ENCODE results near the gene HSDL2.

Gene HSDL2

GRCh38 chr9:112341730-112342129, 38.2 kb upstream of the HSDL2 start:
- Histone ChIP-seq H3K9me3 (ENCODE audit: control insufficient read depth in 2 of 2, low read length in 2 of 2) (no peaks in the 10 kb centered on the region), H3K4me1 (ENCODE audit: control insufficient read depth in 2 of 2, insufficient read depth in 2 of 2, low read length in 2 of 2) (peaks cover 14 to 16% of the 10 kb centered on the region in 2 donors), H3K9ac (ENCODE audit: low read depth in 1 of 2, low read length in 2 of 2) (no peak overlapping the region), H3K4me3 (ENCODE audit: low read length in 2 of 2) (no peak overlapping the region), H3K27ac (ENCODE audit: low read depth in 2 of 2, low read length in 2 of 2) (no peak overlapping the region), H3K27me3 (ENCODE audit: control insufficient read depth in 2 of 2, insufficient read depth in 2 of 2, low read length in 2 of 2) (no peaks in the 10 kb centered on the region), H3K36me3 (ENCODE audit: control insufficient read depth in 2 of 2, insufficient read depth in 2 of 2, low read length in 2 of 2) (no peaks in the 10 kb centered on the region)

GRCh38 chr9:112348257-112349007, 31.5 kb upstream of the HSDL2 start:
- H3K27ac ChIP-seq (ENCODE audit: low read depth in 2 of 2, low read length in 2 of 2), result peak overlapping the region; percentile 64 to 74

DNA sequence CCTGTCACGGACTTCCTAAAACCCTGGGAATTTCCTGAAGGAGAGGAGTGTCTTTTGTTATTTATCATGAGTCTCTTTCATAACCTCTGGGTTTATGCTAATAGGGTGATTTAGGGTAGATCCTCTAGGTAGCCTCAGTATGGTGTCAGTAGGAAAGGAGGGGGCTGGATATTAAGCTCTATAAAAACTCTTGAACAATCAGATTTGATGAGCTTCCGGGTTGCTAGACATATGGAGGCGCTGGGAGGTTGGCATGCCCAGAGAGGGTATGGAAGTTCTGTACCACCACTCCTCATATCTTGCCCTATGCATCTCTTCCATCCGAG, 30.9 kb upstream of the HSDL2 start:
- H3K9ac ChIP-seq (ENCODE audit: low read depth in 1 of 2, low read length in 2 of 2), result peak overlapping the region in 1 of 2 donors; percentile 59
- H3K27ac ChIP-seq (ENCODE audit: low read depth in 2 of 2, low read length in 2 of 2), result peak overlapping the region; percentile 64 to 74

More at GRCh38 chr9:112348257-112349007, 31.5 kb upstream of the HSDL2 start:
- Histone ChIP-seq H3K4me1 (ENCODE audit: control insufficient read depth in 2 of 2, insufficient read depth in 2 of 2, low read length in 2 of 2) (peaks cover 7 to 12% of the 10 kb centered on the region in 2 donors), H3K27me3 (ENCODE audit: control insufficient read depth in 2 of 2, insufficient read depth in 2 of 2, low read length in 2 of 2) (no peaks in the 10 kb centered on the region), H3K9ac (ENCODE audit: low read depth in 1 of 2, low read length in 2 of 2) (peak overlapping the region; percentile 59 to 63), H3K9me3 (ENCODE audit: control insufficient read depth in 2 of 2, low read length in 2 of 2) (no peaks in the 10 kb centered on the region), H3K36me3 (ENCODE audit: control insufficient read depth in 2 of 2, insufficient read depth in 2 of 2, low read length in 2 of 2) (no peaks in the 10 kb centered on the region), H3K4me3 (ENCODE audit: low read length in 2 of 2) (peak overlapping the region; percentile 53 to 75)

DNA sequence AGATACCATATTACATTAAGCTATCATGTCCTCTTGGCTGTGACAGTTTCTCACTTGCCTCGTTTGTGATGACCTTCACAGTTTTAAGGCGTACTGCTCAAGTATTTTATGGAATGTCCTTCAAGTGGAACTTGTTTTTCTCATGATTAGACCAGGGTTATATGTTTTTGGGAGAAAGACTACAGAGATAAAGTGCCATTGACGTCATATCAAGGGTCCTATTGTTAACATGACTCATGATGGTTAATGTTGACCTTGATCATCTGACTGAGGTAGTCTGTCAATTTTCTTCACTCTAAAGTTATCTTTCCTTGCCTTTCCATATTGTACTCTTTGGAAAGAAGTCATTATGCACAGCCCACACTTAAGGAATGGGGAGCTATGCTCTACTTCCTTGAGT, 28.7 kb upstream of the HSDL2 start:
- H3K4me1 ChIP-seq (ENCODE audit: control insufficient read depth in 2 of 2, insufficient read depth in 2 of 2, low read length in 2 of 2), result peaks cover 7 to 12% of the 10 kb centered on the region in 2 donors
- H3K36me3 ChIP-seq (ENCODE audit: control insufficient read depth in 2 of 2, insufficient read depth in 2 of 2, low read length in 2 of 2), result no peaks in the 10 kb centered on the region
- H3K27me3 ChIP-seq (ENCODE audit: control insufficient read depth in 2 of 2, insufficient read depth in 2 of 2, low read length in 2 of 2), result no peaks in the 10 kb centered on the region
- no peak overlapping the region for H3K9ac ChIP-seq (ENCODE audit: low read depth in 1 of 2, low read length in 2 of 2)
- no peak overlapping the region for H3K27ac ChIP-seq (ENCODE audit: low read depth in 2 of 2, low read length in 2 of 2)
- no peak overlapping the region for H3K4me3 ChIP-seq (ENCODE audit: low read length in 2 of 2)
- H3K9me3 ChIP-seq (ENCODE audit: control insufficient read depth in 2 of 2, low read length in 2 of 2), result no peaks in the 10 kb centered on the region

More for the DNA sequence above, 30.9 kb upstream of the HSDL2 start:
- H3K36me3 ChIP-seq (ENCODE audit: control insufficient read depth in 2 of 2, insufficient read depth in 2 of 2, low read length in 2 of 2), result no peaks in the 10 kb centered on the region
- no peaks in the 10 kb centered on the region for H3K9me3 ChIP-seq (ENCODE audit: control insufficient read depth in 2 of 2, low read length in 2 of 2)
- peaks cover 7 to 12% of the 10 kb centered on the region in 2 donors for H3K4me1 ChIP-seq (ENCODE audit: control insufficient read depth in 2 of 2, insufficient read depth in 2 of 2, low read length in 2 of 2)
- no peaks in the 10 kb centered on the region for H3K27me3 ChIP-seq (ENCODE audit: control insufficient read depth in 2 of 2, insufficient read depth in 2 of 2, low read length in 2 of 2)
- H3K4me3 ChIP-seq (ENCODE audit: low read length in 2 of 2), result peak overlapping the region; percentile 53 to 75

DNA sequence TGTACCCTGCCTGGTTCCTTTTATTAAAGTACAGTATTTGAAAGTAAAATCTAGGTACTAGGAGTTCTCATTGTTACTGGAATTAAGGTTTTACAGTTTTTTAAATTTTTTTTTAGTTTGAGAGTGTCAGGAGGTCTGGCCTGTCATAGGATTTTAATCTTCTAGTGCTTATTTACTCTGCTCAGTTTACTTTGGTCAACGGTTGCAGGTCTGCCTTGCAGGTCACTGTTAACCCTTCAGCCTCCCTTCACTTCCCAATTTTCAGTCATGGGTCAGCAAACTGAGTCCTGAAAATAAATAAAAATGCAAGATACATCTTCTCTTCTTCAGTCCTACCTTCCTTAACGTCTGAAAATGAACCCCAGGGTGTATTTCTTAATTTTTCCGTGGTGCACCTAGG, 27.7 kb upstream of the HSDL2 start:
- no peak overlapping the region for H3K4me3 ChIP-seq (ENCODE audit: low read length in 2 of 2)
- no peaks in the 10 kb centered on the region for H3K9me3 ChIP-seq (ENCODE audit: control insufficient read depth in 2 of 2, low read length in 2 of 2)
- no peak overlapping the region for H3K27ac ChIP-seq (ENCODE audit: low read depth in 2 of 2, low read length in 2 of 2)
- peaks cover 7 to 12% of the 10 kb centered on the region in 2 donors for H3K4me1 ChIP-seq (ENCODE audit: control insufficient read depth in 2 of 2, insufficient read depth in 2 of 2, low read length in 2 of 2)
- H3K36me3 ChIP-seq (ENCODE audit: control insufficient read depth in 2 of 2, insufficient read depth in 2 of 2, low read length in 2 of 2), result no peaks in the 10 kb centered on the region
- H3K9ac ChIP-seq (ENCODE audit: low read depth in 1 of 2, low read length in 2 of 2), result no peak overlapping the region
- no peaks in the 10 kb centered on the region for H3K27me3 ChIP-seq (ENCODE audit: control insufficient read depth in 2 of 2, insufficient read depth in 2 of 2, low read length in 2 of 2)

- no peaks in the 10 kb centered on the region for H3K9me3 ChIP-seq (ENCODE audit: control insufficient read depth in 2 of 2, low read length in 2 of 2)
- no peak overlapping the region for H3K9ac ChIP-seq (ENCODE audit: low read depth in 1 of 2, low read length in 2 of 2)
- no peaks in the 10 kb centered on the region for H3K36me3 ChIP-seq (ENCODE audit: control insufficient read depth in 2 of 2, insufficient read depth in 2 of 2, low read length in 2 of 2)
- peaks cover 0 to 2% of the 10 kb centered on the region in 2 donors for H3K4me1 ChIP-seq (ENCODE audit: control insufficient read depth in 2 of 2, insufficient read depth in 2 of 2, low read length in 2 of 2)
- H3K4me3 ChIP-seq (ENCODE audit: low read length in 2 of 2), result no peak overlapping the region
- H3K27me3 ChIP-seq (ENCODE audit: control insufficient read depth in 2 of 2, insufficient read depth in 2 of 2, low read length in 2 of 2), result no peaks in the 10 kb centered on the region
- H3K27ac ChIP-seq (ENCODE audit: low read depth in 2 of 2, low read length in 2 of 2), result no peak overlapping the region
Observed at GRCh38 chr9:112354081-112354743, 25.7 kb upstream of the HSDL2 start.

DNA sequence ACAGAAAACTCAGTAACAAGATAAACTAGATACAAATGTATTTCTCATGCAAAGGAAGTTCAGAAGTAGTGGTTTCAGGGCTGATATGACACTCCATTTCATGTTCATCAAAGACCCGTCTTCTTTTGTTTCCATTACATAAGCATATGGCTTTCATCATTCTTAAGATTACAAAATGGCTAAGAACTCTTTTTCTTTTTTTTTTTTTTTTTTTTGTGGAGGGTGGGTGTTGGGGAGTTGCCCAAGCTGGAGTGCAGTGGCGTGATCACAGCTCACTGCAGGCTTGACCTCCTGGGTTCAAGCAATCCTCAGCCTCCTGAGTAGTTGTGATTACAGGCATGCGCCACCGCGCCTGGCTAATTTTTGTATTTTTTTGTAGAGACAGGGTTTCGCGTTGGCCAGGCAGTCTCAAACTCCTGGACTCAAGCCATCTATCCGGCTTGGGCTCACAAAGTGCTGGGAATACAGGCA, 24.4 kb upstream of the HSDL2 start:
- no peaks in the 10 kb centered on the region for H3K4me1 ChIP-seq (ENCODE audit: control insufficient read depth in 2 of 2, insufficient read depth in 2 of 2, low read length in 2 of 2)
- no peaks in the 10 kb centered on the region for H3K27me3 ChIP-seq (ENCODE audit: control insufficient read depth in 2 of 2, insufficient read depth in 2 of 2, low read length in 2 of 2)
- no peaks in the 10 kb centered on the region for H3K9me3 ChIP-seq (ENCODE audit: control insufficient read depth in 2 of 2, low read length in 2 of 2)
- H3K27ac ChIP-seq (ENCODE audit: low read depth in 2 of 2, low read length in 2 of 2), result no peak overlapping the region
- no peaks in the 10 kb centered on the region for H3K36me3 ChIP-seq (ENCODE audit: control insufficient read depth in 2 of 2, insufficient read depth in 2 of 2, low read length in 2 of 2)
- H3K9ac ChIP-seq (ENCODE audit: low read depth in 1 of 2, low read length in 2 of 2), result no peak overlapping the region
- no peak overlapping the region for H3K4me3 ChIP-seq (ENCODE audit: low read length in 2 of 2)

DNA sequence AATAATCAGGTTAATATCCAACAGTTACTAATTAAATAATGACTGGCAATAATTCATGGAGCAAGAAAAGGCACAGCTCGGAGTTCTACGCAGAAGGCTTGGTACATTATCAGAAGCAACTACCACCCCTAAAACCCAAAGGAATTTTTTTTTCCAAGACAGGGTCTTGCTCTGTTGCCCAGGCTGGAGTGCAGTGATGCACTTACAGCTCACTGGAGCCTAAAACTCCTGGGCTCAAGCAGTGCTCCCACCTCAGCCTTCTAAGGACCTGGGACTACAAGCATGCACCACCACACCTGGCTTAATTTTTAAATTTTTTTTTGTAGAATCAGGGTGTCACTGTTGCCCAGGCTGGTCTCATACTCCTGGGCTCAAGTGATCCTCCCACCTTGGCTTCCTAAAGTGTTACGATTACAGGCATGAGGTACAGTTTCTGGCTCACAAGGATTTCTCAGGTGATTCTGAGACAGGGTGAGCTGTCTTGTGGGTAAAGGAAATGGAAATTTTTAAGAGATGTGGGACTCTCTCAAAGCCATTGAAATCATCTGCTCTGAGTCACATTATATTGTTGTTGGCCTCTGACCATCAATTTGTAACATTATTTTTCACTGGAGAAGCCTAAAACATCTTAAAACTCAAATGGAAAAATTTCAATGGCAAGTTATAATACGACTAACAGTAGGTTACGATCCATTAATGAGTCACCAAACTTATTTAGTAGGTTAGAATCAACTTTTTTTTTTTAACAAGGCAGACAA, 19.7 kb upstream of the HSDL2 start:
- H3K36me3 ChIP-seq (ENCODE audit: control insufficient read depth in 2 of 2, insufficient read depth in 2 of 2, low read length in 2 of 2), result no peaks in the 10 kb centered on the region
- no peak overlapping the region for H3K4me3 ChIP-seq (ENCODE audit: low read length in 2 of 2)
- H3K9ac ChIP-seq (ENCODE audit: low read depth in 1 of 2, low read length in 2 of 2), result no peak overlapping the region
- H3K27me3 ChIP-seq (ENCODE audit: control insufficient read depth in 2 of 2, insufficient read depth in 2 of 2, low read length in 2 of 2), result no peaks in the 10 kb centered on the region
- no peak overlapping the region for H3K27ac ChIP-seq (ENCODE audit: low read depth in 2 of 2, low read length in 2 of 2)
- no peaks in the 10 kb centered on the region for H3K4me1 ChIP-seq (ENCODE audit: control insufficient read depth in 2 of 2, insufficient read depth in 2 of 2, low read length in 2 of 2)
- H3K9me3 ChIP-seq (ENCODE audit: control insufficient read depth in 2 of 2, low read length in 2 of 2), result no peaks in the 10 kb centered on the region

- no peaks in the 10 kb centered on the region for H3K27me3 ChIP-seq (ENCODE audit: control insufficient read depth in 2 of 2, insufficient read depth in 2 of 2, low read length in 2 of 2)
- no peaks in the 10 kb centered on the region for H3K9me3 ChIP-seq (ENCODE audit: control insufficient read depth in 2 of 2, low read length in 2 of 2)
- no peak overlapping the region for H3K9ac ChIP-seq (ENCODE audit: low read depth in 1 of 2, low read length in 2 of 2)
- H3K4me1 ChIP-seq (ENCODE audit: control insufficient read depth in 2 of 2, insufficient read depth in 2 of 2, low read length in 2 of 2), result no peaks in the 10 kb centered on the region
- H3K4me3 ChIP-seq (ENCODE audit: low read length in 2 of 2), result no peak overlapping the region
- no peaks in the 10 kb centered on the region for H3K36me3 ChIP-seq (ENCODE audit: control insufficient read depth in 2 of 2, insufficient read depth in 2 of 2, low read length in 2 of 2)
- H3K27ac ChIP-seq (ENCODE audit: low read depth in 2 of 2, low read length in 2 of 2), result no peak overlapping the region
Observed at GRCh38 chr9:112361601-112362000, 18.3 kb upstream of the HSDL2 start.

- Histone ChIP-seq H3K27me3 (ENCODE audit: control insufficient read depth in 2 of 2, insufficient read depth in 2 of 2, low read length in 2 of 2) (no peaks in the 10 kb centered on the region), H3K36me3 (ENCODE audit: control insufficient read depth in 2 of 2, insufficient read depth in 2 of 2, low read length in 2 of 2) (no peaks in the 10 kb centered on the region), H3K4me3 (ENCODE audit: low read length in 2 of 2) (no peak overlapping the region), H3K27ac (ENCODE audit: low read depth in 2 of 2, low read length in 2 of 2) (no peak overlapping the region), H3K4me1 (ENCODE audit: control insufficient read depth in 2 of 2, insufficient read depth in 2 of 2, low read length in 2 of 2) (no peaks in the 10 kb centered on the region), H3K9me3 (ENCODE audit: control insufficient read depth in 2 of 2, low read length in 2 of 2) (no peaks in the 10 kb centered on the region), H3K9ac (ENCODE audit: low read depth in 1 of 2, low read length in 2 of 2) (no peak overlapping the region)
Observed at GRCh38 chr9:112364761-112365160, 15.1 kb upstream of the HSDL2 start.
